ENCODE data around the gene ZNF605. TPM values are rescaled to one million over a fixed set of nuclear protein-coding genes. Genes with fewer than 3 reads are reported as not detected.

ZNF605 gene
- total and polyA plus RNA-seq, 2 of the 8 experiments (the other 6 are each of a cell fraction or from before 2014, with no cell fraction given) = 3.6 to 20.3 TPM

DNA sequence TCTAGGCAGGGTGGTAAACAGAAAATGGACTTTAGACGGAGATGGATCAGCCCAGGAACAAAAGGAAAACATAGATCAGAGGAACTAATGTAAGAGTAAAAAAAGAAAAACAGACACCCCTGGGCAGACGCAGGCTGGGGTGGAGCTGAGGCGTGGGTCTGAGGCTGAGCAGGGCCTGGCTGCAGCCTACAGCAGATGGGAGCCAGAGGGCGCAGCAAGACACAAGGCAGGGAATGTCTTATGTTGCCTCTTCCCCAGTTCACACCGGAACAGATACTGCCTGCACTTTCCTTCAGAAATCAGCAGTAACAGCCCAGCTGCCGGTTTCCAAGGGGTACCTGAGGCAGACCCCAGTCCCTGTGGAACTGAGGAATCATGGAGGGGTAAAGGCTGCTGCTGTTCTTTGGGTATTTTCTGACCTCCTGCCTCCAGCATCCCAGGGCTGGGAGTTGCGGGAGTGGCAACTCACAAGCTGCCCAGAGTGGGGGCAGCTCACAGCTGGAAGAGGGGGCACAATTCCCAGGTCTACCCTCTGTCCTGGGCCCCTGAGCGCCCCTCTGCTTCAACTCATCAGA lies 9.8 kb downstream of the ZNF605 start (continued):
- TF ChIP-seq, protein P1, sequence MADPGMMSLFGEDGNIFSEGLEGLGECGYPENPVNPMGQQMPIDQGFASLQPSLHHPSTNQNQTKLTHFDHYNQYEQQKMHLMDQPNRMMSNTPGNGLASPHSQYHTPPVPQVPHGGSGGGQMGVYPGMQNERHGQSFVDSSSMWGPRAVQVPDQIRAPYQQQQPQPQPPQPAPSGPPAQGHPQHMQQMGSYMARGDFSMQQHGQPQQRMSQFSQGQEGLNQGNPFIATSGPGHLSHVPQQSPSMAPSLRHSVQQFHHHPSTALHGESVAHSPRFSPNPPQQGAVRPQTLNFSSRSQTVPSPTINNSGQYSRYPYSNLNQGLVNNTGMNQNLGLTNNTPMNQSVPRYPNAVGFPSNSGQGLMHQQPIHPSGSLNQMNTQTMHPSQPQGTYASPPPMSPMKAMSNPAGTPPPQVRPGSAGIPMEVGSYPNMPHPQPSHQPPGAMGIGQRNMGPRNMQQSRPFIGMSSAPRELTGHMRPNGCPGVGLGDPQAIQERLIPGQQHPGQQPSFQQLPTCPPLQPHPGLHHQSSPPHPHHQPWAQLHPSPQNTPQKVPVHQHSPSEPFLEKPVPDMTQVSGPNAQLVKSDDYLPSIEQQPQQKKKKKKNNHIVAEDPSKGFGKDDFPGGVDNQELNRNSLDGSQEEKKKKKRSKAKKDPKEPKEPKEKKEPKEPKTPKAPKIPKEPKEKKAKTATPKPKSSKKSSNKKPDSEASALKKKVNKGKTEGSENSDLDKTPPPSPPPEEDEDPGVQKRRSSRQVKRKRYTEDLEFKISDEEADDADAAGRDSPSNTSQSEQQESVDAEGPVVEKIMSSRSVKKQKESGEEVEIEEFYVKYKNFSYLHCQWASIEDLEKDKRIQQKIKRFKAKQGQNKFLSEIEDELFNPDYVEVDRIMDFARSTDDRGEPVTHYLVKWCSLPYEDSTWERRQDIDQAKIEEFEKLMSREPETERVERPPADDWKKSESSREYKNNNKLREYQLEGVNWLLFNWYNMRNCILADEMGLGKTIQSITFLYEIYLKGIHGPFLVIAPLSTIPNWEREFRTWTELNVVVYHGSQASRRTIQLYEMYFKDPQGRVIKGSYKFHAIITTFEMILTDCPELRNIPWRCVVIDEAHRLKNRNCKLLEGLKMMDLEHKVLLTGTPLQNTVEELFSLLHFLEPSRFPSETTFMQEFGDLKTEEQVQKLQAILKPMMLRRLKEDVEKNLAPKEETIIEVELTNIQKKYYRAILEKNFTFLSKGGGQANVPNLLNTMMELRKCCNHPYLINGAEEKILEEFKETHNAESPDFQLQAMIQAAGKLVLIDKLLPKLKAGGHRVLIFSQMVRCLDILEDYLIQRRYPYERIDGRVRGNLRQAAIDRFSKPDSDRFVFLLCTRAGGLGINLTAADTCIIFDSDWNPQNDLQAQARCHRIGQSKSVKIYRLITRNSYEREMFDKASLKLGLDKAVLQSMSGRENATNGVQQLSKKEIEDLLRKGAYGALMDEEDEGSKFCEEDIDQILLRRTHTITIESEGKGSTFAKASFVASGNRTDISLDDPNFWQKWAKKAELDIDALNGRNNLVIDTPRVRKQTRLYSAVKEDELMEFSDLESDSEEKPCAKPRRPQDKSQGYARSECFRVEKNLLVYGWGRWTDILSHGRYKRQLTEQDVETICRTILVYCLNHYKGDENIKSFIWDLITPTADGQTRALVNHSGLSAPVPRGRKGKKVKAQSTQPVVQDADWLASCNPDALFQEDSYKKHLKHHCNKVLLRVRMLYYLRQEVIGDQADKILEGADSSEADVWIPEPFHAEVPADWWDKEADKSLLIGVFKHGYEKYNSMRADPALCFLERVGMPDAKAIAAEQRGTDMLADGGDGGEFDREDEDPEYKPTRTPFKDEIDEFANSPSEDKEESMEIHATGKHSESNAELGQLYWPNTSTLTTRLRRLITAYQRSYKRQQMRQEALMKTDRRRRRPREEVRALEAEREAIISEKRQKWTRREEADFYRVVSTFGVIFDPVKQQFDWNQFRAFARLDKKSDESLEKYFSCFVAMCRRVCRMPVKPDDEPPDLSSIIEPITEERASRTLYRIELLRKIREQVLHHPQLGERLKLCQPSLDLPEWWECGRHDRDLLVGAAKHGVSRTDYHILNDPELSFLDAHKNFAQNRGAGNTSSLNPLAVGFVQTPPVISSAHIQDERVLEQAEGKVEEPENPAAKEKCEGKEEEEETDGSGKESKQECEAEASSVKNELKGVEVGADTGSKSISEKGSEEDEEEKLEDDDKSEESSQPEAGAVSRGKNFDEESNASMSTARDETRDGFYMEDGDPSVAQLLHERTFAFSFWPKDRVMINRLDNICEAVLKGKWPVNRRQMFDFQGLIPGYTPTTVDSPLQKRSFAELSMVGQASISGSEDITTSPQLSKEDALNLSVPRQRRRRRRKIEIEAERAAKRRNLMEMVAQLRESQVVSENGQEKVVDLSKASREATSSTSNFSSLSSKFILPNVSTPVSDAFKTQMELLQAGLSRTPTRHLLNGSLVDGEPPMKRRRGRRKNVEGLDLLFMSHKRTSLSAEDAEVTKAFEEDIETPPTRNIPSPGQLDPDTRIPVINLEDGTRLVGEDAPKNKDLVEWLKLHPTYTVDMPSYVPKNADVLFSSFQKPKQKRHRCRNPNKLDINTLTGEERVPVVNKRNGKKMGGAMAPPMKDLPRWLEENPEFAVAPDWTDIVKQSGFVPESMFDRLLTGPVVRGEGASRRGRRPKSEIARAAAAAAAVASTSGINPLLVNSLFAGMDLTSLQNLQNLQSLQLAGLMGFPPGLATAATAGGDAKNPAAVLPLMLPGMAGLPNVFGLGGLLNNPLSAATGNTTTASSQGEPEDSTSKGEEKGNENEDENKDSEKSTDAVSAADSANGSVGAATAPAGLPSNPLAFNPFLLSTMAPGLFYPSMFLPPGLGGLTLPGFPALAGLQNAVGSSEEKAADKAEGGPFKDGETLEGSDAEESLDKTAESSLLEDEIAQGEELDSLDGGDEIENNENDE (IDR thresholded peaks at IDR 0.05; ENCODE audit: insufficient replicate concordance, low read length) = no peak
- TF ChIP-seq SIX5 (IDR thresholded peaks at IDR 0.05; ENCODE audit: low read depth, low read length) (no peak), EZH2 (IDR thresholded peaks at IDR 0.05; ENCODE audit: low read depth, low read length, severe bottlenecking) (no peak), YY1 (IDR thresholded peaks at IDR 0.05; ENCODE audit: low read depth, low read length) (no peak), EGR1 (IDR thresholded peaks at IDR 0.05; ENCODE audit: borderline replicate concordance, low read depth, low read length) (no peak), POLR2AphosphoS5 (IDR thresholded peaks at IDR 0.05; ENCODE audit: low read depth, low read length) (no peak)
